Measurements from ENCODE around the gene CXCL10.
A peak's percentile ranks its signal among the peaks of the same experiment; 100 is the strongest.
"Not testable (repeated sequence)": the region's sequence is repeated elsewhere in the genome, so short reads cannot be mapped to it uniquely, and the experiment has no call there.

The CXCL10 gene

DNA sequence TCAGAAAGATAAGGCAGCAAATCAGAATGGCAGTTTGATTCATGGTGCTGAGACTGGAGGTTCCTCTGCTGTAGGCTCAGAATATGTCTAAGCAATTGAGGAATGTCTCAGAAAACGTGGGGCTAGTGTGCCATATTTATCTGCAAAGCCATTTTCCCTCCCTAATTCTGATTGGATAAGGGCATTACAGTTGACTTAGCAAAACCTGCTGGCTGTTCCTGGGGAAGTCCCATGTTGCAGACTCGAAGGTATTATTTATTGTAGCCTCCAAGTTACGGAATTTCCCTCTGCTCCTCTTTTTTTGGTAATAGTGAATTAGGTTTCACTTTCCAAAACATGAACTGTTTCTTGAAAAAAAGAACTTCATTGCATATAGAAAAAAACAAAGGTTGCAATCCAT is at the start of gene CXCL10:
TSS of gene CXCL10 (minus strand) at position 109 of the 400 bp plus-strand sequence. CDS start at position 43, 66 bp downstream.
- no peak for DNase-seq

DNA sequence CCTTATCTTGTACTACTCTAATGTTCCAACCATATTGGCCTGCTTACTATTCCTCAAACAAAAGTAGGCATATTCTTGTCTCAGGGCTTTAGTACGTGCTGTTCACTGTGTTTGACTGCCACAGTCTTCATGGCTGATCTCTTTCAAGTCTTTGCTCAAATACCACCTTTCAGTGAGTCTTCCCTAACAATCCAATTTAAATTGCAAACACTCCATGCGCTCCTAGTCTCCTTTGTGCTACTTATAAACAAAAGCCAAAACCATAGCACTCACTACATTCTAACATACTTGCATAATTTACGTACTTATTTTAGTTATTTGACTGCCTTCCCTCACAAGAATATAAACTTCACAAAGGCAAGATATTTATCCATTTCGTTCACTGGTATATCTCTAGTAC is 49.5 kb upstream of the CXCL10 start:
- DNase-seq: no peak

DNA sequence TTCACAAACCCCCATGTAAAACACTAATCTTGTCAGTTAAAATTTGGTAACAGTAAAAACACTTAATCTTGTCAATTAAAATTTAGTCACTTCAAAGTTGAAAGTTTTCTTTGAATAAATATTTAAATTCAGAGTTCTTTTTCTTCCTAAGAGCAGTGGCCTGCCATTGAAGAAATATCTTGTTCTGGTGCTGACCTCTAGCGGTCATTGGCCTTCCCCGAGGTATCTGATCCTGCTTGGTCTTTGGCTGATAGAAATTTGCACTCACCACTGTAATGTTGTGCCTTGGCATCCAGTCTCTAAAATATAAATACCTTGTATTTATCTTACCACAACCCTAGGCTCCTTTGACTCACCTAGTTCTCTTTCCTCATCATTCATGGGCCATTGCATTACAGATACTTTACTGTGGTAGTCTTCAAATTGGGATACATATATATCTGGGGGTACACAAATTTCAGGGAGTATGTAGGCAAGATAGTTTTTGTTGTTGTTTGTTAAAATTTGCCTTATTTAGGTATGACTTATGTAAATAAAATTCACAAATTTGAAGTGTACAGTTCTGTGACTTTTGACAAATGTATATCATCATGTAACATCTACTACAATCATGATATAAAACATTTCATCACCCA is 44.5 kb upstream of the CXCL10 start:
- DNase-seq: peak; percentile 75

DNA sequence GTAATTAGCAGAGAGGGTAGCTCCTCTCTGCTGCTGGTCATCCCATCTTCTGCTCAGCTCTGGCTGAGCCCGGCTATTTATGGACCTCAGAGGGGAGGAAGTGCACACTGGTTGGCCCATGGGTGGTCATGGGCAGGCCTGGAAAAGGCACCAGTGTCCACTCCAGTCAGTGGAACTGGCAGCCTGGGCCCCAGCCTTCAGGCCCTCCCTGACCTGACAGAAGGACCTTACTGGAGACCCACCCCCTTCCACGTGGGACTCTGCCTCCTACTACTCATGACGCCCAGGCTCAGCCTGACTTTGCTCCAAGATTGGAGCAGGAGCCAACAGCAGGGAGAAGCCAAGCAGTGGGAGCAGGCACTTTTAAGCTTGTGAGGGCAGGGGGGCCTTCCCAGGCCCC is 43.2 kb upstream of the CXCL10 start:
- DNase-seq: no peak

DNA sequence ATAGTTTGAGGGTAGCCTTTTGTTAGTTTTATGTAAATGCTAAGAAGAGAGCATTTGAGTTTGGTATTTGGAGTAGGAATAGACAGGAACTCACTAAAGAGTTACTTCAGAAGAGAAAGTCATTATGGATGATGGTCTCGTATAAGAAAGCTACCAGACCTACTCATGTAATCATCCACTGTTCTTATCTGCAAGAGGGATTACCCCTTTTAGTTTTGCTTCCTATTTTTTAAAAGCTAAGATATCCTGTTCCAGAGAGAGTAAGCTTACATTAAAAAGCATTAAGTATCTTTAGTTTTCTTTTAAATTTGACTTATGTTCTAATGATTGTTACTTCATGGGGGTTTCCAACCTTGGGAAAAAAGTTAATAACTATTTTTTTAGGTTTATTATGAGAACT is 38.7 kb upstream of the CXCL10 start:
- no peak for DNase-seq

DNA sequence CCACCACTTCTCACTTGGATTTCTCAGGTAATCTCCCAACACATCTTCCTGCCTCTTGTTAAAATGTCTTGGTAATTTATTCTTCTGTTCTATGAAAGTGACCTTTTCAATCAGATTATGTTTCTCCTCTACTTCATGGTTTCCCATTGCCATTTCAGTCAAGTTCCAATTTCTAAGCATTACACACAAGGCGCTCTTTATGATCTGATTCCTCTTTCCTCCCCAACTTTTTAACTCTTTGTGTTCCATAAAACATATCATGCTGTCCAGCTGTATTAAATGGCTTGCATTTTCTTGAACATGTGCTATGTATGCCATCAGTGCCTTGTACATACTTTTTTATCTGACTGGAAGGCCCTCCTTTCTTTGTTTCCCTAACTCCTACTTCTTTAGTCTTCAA is 38.1 kb upstream of the CXCL10 start:
- DNase-seq: no peak

DNA sequence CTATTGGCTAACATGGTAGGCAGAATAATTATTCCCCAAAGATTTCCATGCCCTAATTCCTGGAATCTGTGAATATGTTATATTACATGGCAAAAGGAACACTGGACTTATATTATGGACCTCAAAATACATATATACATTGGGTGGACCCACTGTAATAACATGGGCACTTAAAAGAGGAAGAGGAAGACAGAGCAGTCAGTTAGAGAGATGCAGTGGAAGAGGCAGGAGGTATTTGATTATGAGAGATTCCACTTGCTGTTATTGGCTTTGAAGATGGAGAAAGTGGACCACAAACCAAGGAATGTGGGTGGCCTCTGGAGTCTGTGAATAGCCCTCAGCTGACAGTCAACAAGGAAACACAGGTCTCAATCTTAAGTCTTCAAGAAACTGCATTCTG is 37.2 kb upstream of the CXCL10 start:
- DNase-seq: no peak

DNA sequence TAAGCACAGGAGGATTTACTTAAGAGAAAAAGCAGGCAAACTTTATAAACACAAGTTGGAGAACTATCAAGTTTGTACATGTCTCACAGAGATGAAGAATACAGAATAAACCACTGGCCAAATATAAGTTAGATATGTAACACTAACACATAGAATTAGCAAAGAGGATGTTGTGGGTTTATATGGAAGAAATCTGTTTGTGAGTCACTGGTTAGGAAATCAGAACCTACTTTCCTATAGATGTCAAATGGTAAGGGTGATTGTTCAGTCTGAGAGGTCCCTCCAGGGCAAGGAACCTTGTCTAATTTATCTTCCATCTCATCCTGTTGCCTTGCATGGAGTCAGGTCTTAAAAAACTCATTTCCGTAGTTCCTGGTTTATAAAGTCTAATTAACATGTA is 36.5 kb upstream of the CXCL10 start:
- DNase-seq: no peak

DNA sequence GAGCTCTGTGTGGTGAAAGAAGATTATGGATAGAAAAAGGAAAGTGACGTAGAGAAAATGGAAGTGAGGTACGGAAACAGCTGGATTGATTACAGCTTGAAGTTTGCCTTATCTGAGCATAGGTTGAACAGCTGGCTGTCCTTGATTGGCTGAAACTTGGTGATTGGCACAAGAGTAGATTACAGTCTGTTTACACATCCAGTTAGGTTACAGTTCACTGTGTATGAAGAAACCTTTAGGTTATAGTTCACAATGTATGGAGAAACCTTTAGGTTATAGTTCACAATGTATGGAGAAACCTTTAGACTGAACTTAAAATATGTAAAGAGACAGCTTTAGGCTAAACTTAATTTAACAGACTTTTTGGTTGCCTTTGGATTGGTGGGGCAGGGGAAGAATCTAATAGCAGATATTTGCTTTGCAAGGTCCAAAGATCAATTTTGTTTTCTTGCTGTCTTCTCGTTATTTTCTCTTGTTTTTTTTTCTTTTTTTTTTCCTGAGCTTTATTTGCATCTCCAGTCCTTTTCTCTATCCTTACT is 35.7 kb upstream of the CXCL10 start:
- DNase-seq: no peak

DNA sequence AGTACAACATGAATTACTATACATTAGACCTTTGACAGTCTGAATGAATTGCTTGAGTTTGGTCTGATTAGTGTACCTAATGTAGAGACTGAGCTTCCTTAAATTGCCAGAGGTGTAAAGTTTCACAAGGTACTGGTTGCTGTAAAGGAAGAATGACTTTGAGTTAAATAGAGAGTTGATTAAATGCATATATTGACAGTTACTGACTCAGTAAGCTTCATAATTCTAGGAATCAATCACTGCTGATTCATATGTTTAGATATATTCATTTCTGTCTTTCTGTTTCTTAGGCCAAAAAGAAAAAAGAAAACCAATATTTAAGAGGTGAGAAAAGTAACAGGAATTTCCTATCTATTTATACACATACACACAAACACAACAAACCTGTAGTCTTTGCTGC is 35.0 kb upstream of the CXCL10 start:
- DNase-seq: no peak

DNA sequence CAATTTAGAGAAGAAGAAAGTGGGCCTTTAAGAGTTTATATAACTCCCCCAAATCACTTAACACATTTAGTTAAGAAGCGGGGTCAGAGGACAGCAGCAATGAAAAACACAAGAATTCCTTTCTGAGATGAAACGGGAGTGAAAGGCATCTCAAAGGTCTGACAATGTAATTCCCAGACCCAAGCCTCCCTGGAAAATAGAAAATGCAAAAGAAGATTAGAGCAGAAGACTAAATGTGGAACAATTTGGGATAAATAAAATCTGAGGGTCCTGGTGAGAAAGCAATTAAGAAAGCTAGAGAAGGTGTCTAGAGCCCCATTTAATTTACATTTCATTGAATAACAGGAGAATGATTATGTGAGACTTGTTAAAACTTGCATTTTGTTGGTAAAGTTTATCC is 32.1 kb upstream of the CXCL10 start:
- no peak for DNase-seq

DNA sequence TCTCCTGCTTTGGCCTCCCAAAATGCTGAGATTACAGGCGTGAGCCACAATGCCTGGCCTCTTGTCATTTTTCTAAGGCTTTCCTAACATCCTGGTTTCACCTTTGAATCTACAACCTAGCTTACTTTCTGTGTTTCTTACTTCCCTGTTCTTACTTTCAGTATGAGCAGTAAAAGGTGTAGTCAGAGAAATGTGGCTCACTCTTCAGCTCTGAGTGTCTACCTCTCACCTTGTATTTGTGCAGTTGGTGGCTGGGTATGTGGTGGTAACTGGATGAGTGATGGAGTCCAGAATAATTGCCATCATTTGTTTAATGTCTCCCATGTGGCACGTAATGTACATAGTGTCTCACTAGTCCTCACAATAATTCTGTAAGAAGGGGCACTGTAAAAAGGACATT is 31.7 kb upstream of the CXCL10 start:
- peak; percentile 56 for DNase-seq

DNA sequence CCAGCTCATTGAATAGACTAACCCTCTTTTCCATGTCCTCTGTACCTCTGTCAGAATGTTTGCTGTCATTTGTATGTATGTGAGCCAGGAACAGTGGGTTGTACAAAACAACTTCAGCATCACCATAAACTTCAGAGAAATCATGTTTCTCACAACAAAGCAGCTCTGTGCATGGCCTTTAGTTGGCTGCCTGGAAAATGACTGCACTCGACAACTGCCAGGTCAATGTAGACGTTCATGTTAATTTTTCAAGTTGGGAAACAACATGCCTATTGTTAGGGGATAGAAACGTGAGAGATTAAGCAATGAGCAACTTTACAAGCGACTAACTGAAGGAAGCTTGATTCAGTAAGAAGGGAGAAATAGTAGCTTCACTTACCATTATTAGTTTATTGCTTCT is 30.4 kb upstream of the CXCL10 start:
- DNase-seq: no peak

DNA sequence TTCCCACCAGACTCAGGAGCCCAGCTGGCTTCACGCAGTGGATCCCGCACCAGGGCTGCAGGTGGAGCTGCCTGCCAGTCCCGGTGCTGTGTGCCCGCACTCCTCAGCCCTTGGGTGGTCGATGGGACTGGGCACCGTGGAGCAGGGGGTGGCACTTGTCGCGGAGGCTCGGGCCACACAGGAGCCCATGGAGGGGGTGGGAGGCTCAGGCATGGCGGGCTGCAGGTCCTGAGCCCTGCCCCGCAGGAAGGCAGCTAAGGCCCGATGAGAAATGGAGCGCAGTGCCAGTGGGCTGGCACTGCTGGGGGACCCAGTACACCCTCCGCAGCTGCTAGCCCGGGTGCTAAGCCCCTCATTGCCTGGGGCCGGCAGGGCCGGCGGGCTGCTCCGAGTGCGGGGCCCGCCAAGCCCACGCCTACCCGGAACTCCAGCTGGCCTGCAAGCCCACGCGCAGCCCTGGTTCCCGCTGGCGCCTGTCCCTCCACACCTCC is 27.3 kb upstream of the CXCL10 start:
- DNase-seq: not testable (repeated sequence)

DNA sequence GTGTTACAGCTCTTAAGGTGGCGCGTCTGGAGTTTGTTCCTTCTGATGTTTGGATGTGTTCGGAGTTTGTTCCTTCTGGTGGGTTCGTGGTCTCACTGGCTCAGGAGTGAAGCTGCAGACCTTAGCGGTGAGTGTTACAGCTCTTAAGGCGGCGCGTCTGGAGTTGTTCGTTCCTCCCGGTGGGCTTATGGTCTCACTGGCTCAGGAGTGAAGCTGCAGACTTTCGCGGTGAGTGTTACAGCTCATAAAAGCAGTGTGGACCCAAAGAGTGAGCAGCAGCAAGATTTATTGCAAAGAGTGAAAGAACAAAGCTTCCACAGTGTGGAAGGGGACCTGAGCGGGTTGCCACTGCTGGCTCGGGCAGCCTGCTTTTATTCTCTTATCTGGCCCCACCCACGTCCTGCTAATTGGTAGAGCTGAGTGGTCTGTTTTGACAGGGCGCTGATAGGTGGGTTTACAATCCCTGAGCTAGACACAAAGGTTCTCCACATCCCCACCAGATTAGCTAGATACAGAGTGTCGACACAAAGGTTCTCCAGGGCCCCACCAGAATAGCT is 26.6 kb upstream of the CXCL10 start:
- DNase-seq: not testable (repeated sequence)

DNA sequence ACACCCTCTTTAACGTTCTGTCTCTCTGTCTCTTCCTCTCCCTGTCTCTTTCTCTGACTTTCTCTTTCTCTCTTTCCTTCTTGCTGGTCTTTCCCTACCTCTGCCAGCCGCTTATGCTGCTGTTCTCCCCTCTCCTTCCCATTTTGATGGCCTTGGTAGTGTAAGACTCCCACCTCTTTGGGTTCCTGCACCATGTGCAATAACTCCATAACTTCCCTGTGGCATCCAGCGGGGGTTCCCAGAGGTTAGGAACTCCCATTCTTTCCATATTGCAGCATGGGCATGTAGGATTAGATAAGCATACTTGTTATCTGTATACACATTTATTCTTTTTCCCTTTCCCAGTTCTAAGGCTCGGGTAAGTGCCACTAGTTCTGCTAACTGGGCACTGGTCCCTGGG is 21.4 kb upstream of the CXCL10 start:
- not testable (repeated sequence) for DNase-seq

DNA sequence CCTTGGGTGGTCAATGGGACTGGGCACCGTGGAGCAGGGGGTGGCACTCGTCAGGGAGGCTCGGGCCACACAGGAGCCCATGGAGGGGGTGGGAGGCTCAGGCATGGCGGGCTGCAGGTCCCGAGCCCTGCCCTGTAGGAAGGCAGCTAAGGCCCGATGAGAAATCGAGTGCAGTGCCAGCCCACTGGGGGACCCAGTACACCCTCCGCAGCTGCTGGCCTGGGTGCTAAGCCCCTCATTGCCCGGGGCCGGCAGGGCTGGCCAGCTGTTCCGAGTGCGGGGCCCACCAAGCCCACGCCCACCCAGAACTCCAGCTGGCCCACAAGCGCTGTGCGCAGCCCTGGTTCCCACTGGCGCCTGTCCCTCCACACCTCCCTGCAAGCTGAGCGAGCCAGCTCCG is 20.0 kb upstream of the CXCL10 start:
- DNase-seq: not testable (repeated sequence)

DNA sequence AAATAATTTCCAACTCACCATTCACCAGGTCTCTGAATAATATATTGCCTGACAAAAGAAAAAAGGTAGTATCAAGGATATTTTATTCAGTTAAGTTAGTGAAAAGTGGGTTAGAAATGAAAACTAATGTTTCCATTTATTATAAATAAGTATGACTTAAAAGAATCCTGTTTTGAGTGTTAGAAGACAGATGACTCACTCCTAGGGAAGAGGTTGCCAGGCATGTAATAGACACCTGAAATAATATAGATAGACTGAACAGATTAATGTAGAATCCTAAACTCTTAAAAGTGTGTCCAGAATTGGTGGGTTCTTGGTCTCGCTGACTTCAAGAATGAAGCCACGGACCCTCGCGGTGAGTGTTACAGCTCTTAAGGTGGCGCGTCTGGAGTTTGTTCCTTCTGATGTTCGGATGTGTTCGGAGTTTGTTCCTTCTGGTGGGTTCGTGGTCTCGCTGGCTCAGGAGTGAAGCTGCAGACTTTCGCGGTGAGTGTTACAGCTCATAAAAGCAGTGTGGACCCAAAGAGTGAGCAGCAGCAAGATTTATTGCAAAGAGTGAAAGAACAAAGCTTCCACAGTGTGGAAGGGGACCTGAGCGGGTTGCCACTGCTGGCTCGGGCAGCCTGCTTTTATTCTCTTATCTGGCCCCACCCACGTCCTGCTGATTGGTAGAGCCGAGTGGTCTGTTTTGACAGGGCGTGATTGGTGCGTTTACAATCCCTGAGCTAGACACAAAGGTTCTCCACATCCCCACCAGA is 19.1 kb upstream of the CXCL10 start:
- not testable (repeated sequence) for DNase-seq

DNA sequence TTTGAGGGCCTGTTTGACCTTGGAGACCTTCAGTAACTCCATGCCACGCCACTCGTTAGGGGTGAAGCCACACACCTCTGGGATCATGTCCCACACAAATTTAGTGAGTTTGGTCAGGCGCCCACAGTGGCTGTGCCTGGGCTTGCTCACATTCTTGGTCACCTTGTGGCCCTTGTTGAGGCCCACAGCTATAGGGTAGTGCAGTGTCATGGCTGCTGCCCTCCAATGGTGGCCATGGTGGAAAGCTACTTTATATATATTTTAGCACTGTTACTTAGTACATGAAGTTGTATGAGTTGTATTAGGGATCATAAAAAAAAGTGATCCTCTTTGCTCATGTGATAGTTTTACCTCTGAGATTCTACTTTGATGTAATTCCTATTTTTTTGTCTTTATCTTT is 13.6 kb upstream of the CXCL10 start:
- peak; percentile 3 for DNase-seq

DNA sequence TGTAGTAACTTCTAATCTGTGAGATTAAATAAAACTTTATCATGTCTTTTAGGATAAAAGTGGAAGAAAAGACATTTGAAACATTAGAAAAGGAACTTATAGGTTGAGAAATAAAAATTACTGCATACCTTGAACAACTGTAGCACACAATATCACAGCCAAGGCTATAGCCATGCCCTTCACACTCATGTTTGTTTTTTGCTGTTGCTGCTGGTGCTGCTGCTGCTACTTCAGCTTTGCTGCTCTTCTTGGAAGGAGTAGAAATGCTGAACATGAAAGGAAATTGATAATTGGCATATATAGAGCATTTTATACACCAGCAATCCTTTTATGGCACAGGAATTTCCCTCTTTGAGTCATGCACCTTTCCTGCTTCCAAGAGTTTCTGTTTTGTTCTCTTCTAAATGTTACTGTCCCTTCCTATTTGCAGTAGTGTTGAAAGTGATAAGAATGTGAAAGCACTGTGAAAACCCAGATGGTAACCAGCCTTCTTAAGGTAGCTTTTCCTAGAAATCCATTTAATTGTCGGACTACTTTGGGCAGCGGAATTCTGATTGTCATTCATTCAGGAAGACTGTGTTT is 12.6 kb upstream of the CXCL10 start, which contains the start of gene CXCL11:
TSS of gene CXCL11 (minus strand) at position 272 of the 582 bp plus-strand sequence. CDS start at position 189, 83 bp downstream.
- DNase-seq: no peak

DNA sequence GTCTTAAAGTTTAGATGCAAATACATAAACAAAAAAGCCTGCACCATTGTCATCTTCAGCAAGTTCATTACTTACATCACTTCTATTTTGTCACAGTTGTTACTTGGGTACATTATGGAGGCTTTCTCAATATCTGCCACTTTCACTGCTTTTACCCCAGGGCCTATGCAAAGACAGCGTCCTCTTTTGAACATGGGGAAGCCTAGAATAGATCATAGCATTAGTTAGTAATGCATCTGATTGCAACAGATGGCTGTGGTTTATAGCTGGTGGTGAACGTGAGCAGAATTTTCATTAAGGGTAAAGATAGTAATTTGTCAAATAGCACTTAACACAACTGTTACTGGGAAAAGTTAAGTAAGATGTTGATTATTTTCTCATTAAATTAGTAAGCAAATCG is 11.8 kb upstream of the CXCL10 start:
- DNase-seq: no peak

DNA sequence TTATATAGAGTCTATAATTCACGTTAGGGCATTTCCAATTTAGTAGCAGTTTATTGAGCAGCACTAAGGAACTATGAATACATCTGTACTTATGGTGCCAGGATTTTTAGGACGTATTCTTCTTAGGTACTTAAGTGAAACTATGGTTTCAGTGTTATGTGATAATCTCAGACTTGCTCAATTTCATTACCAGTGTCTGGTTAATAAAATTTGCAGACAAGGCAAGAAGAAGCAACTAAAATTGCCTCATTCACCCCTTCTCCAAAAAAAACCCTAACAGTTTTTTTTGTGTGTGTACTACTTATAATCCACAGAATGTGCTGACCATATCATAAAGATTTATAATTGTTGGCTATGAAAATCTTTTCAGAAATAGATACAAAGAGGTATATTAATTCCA is 6.0 kb upstream of the CXCL10 start:
- DNase-seq: peak; percentile 44

DNA sequence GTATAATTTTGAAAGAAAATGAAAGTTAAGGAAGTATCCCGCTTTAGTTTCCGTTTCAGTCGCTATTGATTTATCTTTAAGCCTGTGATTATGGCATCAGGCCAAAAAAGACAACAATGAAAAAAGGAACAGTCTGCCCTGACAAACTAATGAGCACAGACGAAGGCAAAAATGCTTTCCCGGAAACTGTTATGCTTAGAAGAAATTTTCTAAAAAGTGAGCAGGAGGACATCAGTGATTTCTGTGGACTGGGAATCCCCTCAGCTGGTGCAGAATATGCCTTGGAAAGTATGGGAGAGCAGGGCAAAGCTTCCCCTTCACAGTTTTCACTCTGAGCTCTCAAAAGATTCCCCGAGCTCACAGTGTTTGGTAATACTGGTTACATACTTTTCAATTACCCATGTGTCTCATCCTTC is 5.1 kb upstream of the CXCL10 start:
- peak; percentile 50 for DNase-seq
